Measurements from ENCODE around the gene TCP11L2. TPM values are rescaled to one million over a fixed set of nuclear protein-coding genes. Genes with fewer than 3 reads are reported as not detected.

TCP11L2 gene
- total and polyA plus RNA-seq, 2 of the 13 experiments (the other 11 are each of a cell fraction or from before 2014, with no cell fraction given): 4.6 to 24.1 TPM

DNA sequence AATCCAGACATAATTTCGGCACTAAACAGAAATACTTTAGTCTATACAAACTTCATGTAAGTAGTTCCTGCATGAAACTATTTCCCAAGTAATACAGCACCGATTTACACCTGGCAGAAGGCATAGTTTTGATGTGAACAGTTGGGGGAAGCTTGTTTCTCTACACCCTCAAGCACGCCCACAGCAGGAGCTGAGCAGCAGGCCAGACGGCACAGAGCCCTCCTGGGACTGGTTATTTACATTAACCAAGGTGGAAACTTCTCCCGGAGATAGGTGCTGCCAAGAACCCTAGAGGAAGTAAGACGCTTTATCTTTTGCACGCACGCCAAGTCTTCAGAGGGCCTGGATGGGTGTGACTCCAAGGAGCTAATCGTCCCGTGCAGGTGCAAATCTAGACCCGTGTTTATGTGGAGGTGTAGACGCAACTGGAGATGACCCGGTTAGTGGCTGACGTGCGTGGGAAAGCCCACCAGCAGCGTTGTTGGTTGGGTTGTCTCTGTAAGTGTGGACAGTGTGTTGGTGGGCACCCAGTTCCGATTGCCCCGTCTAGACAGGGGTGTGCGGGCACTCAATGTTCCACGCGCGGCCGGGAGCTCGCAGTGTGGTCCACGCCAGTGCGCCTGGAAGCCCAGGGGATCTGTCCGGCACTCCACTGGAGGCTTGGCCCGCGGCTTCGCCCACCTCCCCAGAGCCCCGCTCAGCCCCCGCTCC is 767 bp upstream of the TCP11L2 start (continued):
- TF ChIP-seq, protein P1, sequence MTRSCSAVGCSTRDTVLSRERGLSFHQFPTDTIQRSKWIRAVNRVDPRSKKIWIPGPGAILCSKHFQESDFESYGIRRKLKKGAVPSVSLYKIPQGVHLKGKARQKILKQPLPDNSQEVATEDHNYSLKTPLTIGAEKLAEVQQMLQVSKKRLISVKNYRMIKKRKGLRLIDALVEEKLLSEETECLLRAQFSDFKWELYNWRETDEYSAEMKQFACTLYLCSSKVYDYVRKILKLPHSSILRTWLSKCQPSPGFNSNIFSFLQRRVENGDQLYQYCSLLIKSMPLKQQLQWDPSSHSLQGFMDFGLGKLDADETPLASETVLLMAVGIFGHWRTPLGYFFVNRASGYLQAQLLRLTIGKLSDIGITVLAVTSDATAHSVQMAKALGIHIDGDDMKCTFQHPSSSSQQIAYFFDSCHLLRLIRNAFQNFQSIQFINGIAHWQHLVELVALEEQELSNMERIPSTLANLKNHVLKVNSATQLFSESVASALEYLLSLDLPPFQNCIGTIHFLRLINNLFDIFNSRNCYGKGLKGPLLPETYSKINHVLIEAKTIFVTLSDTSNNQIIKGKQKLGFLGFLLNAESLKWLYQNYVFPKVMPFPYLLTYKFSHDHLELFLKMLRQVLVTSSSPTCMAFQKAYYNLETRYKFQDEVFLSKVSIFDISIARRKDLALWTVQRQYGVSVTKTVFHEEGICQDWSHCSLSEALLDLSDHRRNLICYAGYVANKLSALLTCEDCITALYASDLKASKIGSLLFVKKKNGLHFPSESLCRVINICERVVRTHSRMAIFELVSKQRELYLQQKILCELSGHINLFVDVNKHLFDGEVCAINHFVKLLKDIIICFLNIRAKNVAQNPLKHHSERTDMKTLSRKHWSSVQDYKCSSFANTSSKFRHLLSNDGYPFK (CRISPR knock-in tag; IDR thresholded peaks at IDR 0.05; ENCODE audit: borderline replicate concordance): no peak
- TF ChIP-seq TCF7L2 (IDR thresholded peaks at IDR 0.05; ENCODE audit: low read depth, low read length) (no peak), ZNF761 (CRISPR knock-in tag; conservative IDR thresholded peaks at IDR 0.05) (no peak), MEF2D (CRISPR knock-in tag; IDR thresholded peaks at IDR 0.05) (no peak), KLF15 (CRISPR knock-in tag; IDR thresholded peaks at IDR 0.05; ENCODE audit: borderline replicate concordance) (no peak), ZFY (CRISPR knock-in tag; IDR thresholded peaks at IDR 0.05) (peak; percentile 38; the same call in 1 of the 2 replicates), ZNF547 (CRISPR knock-in tag; IDR thresholded peaks at IDR 0.05) (no peak), MAZ (IDR thresholded peaks at IDR 0.05; ENCODE audit: borderline replicate concordance, low read depth, low read length) (no peak), MAZ (CRISPR knock-in tag; IDR thresholded peaks at IDR 0.05; ENCODE audit: low read depth) (no peak), NFKB2 (CRISPR knock-in tag; IDR thresholded peaks at IDR 0.05; ENCODE audit: borderline replicate concordance) (no peak; the same call in 1 of the 2 replicates), BHLHE40 (IDR thresholded peaks at IDR 0.05; ENCODE audit: low read length) (no peak), ZBTB8A (CRISPR knock-in tag; IDR thresholded peaks at IDR 0.05; ENCODE audit: borderline replicate concordance, low read depth) (no peak), ZFX (CRISPR knock-in tag; IDR thresholded peaks at IDR 0.05; ENCODE audit: low read depth) (0 out of 2 replicates have a peak, but pooled peaks have one; percentile 6), NR3C1 (CRISPR knock-in tag; IDR thresholded peaks at IDR 0.05) (no peak), NKX3-1 (CRISPR knock-in tag; IDR thresholded peaks at IDR 0.05) (no peak), NFE2 (CRISPR knock-in tag; IDR thresholded peaks at IDR 0.05) (no peak), NFRKB (IDR thresholded peaks at IDR 0.05) (no peak), CHD4 (IDR thresholded peaks at IDR 0.05; ENCODE audit: borderline replicate concordance, low read length) (no peak), ZNF446 (CRISPR knock-in tag; IDR thresholded peaks at IDR 0.05) (no peak)
- TF ChIP-seq, protein P2, sequence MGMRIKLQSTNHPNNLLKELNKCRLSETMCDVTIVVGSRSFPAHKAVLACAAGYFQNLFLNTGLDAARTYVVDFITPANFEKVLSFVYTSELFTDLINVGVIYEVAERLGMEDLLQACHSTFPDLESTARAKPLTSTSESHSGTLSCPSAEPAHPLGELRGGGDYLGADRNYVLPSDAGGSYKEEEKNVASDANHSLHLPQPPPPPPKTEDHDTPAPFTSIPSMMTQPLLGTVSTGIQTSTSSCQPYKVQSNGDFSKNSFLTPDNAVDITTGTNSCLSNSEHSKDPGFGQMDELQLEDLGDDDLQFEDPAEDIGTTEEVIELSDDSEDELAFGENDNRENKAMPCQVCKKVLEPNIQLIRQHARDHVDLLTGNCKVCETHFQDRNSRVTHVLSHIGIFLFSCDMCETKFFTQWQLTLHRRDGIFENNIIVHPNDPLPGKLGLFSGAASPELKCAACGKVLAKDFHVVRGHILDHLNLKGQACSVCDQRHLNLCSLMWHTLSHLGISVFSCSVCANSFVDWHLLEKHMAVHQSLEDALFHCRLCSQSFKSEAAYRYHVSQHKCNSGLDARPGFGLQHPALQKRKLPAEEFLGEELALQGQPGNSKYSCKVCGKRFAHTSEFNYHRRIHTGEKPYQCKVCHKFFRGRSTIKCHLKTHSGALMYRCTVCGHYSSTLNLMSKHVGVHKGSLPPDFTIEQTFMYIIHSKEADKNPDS (CRISPR knock-in tag; IDR thresholded peaks at IDR 0.05): no peak
- TF ChIP-seq, protein P3, sequence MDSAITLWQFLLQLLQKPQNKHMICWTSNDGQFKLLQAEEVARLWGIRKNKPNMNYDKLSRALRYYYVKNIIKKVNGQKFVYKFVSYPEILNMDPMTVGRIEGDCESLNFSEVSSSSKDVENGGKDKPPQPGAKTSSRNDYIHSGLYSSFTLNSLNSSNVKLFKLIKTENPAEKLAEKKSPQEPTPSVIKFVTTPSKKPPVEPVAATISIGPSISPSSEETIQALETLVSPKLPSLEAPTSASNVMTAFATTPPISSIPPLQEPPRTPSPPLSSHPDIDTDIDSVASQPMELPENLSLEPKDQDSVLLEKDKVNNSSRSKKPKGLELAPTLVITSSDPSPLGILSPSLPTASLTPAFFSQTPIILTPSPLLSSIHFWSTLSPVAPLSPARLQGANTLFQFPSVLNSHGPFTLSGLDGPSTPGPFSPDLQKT (CRISPR knock-in tag; IDR thresholded peaks at IDR 0.05; ENCODE audit: borderline replicate concordance): no peak
